Heart left ventricle (tissue), 16 donors: ENCODE data around the gene AKT1. TPM values are rescaled to one million over a fixed set of nuclear protein-coding genes. Genes with fewer than 3 reads are reported as not detected.
A peak's percentile ranks its signal among the peaks of the same experiment; 100 is the strongest.

Experiments
- ATAC-seq, 4 donors: fragments of 200-7000 bp; cut with Tn5 transposase; one replicate each; pipeline ENCODE4 v1.9.1; 2020 to 2022; ENCODE audit warnings: moderate library complexity in 4 of 4, mild to moderate bottlenecking in 3 of 4, moderate number of reproducible peaks in 1 of 4
- DNase-seq, 5 donors: peaks; one replicate each; pipeline ENCODE4 v3.0.0-alpha.2; 2020
- H3K27ac ChIP-seq, 12 donors: fragments of 200-600 bp; sonication (generic) in 4 of 12; one replicate each; pipeline versions ENCODE4 v1.5.0 to v1.8.0; 2016 to 2022; ENCODE audit warnings: mild to moderate bottlenecking in 2 of 12
- H3K27me3 ChIP-seq, 9 donors: fragments of 200-600 bp; sonication (generic) in 2 of 9; one replicate each; pipeline versions ENCODE4 v1.5.1 to v1.8.0; 2016 to 2022; ENCODE audit warnings: mild to moderate bottlenecking in 3 of 9
- H3K36me3 ChIP-seq, 9 donors: fragments of 200-600 bp; sonication (generic) in 2 of 9; one replicate each; pipeline versions ENCODE4 v1.5.0 to v1.8.0; 2018 to 2022; ENCODE audit warnings: mild to moderate bottlenecking in 2 of 9
- H3K4me1 ChIP-seq, 12 donors: fragments of 200-600 bp; sonication (generic) in 4 of 12; one replicate each; pipeline versions ENCODE4 v1.5.0 to v1.8.0; 2016 to 2022; ENCODE audit warnings: mild to moderate bottlenecking in 3 of 12
- H3K4me3 ChIP-seq, 12 donors: fragments of 200-600 bp; sonication (generic) in 4 of 12; one replicate each; pipeline versions ENCODE4 v1.5.0 to v1.8.0; 2017 to 2022; ENCODE audit warnings: mild to moderate bottlenecking in 9 of 12, moderate library complexity in 4 of 12
- H3K9me3 ChIP-seq, 12 donors: fragments of 200-600 bp; sonication (generic) in 4 of 12; one replicate each; pipeline versions ENCODE4 v1.5.0 to v1.8.0; 2016 to 2022; ENCODE audit warnings: mild to moderate bottlenecking in 1 of 12
- POLR2A ChIP-seq, 2 donors: fragments of 450-650 bp; IDR thresholded peaks; one replicate each; pipeline ENCODE4 v1.6.1; 2017; ENCODE audit warnings: antibody characterized with exemption in 2 of 2, mild to moderate bottlenecking in 2 of 2, moderate library complexity in 2 of 2
- WGBS, 4 donors: extraction: QIAGEN DNeasy Blood & Tissue Kit in 2 of 4; methylation state at CpG; one replicate each; pipeline versions ENCODE4 v1.1.5 to v1.1.7; 2013 to 2018; 5-methylcytosine and 5-hydroxymethylcytosine counted together
- intact Hi-C, 10 donors: fragments of 100-400 bp; cut with DNase I; formaldehyde crosslinking; loops; one replicate each; pipeline versions ENCODE4 v1.11.1 to v1.14.2; 2022
- polyA plus RNA-seq, 2 donors: library from polyadenylated mRNA; stranded (reverse); fragments of 200-250 nt; gene quantifications; one replicate each; pipeline ENCODE4 v1.2.3, GENCODE V29; 2013
- total RNA-seq, 9 donors: library from RNA; depleted of rRNA in 2 of 9; stranded (reverse); fragments of >200 nt in 2 of 9; fragmentation: NEBNext Ultra II Directional in 3 of 9; extraction: Animal tissue kit (Norgen Biotek cat#: 25700) in 3 of 9; gene quantifications; one replicate each; pipeline versions ENCODE4 v1.1.0 to v1.2.4, GENCODE V29; 2016 to 2023
- TF ChIP-seq, protein P1 (sequence below), 12 donors: fragments of 200-600 bp; sonication (generic) in 4 of 12; IDR thresholded peaks; one replicate each; pipeline versions ENCODE4 v1.5.0 to v1.8.0; 2018 to 2022; ENCODE audit warnings: antibody characterized with exemption in 12 of 12, mild to moderate bottlenecking in 5 of 12
- donor health status: ischemic (EF 13 %, LVEDD 7.1; RV severe dilation, severe dysfunction).
- donor health status: healthy with polysubstance abuse.
- donor health status: DM: no; HTN: yes; CAD: no.
- donor health status: DM: no; HTN: no; CAD: no.
- donor health status: ischemic (EF 25% LVEDD 6.9; RV normal size, moderate dysfunction).
- donor health status: ischemic (EF 25% LVEDD 5.7; RV mildly dilated, moderate dysfunction).
- donor health status: healthy.
- donor health status: DM: yes; HTN: yes; CAD: no.
- donor health status: ischemic (EF 35%, LVEDD 5.7; RV mildly dilated, moderate dysfunction).
- donor health status: nonischemic (EF 11% LVEDD 7.7; RV severe dilation, severe dysfunction).
- donor health status: DM: yes; HTN: yes; CAD: no.
- donor health status: PGD.
- donor health status: ischemic (EF 29% LVEDD 5.4; RV normal size, mild dysfunction).
- donor health status: nonischemic (EF 23%, LVEDD 6.1; RV moderate dilation, normal function).

Gene AKT1
- total and polyA plus RNA-seq, 11 donors: 108 to 173 (median 135) TPM

- Histone ChIP-seq H3K36me3 (peaks cover 0 to 59% (median 44%) of the 10 kb centered on the region in 9 donors), H3K4me1 (peaks cover 0 to 21% (median 3%) of the 10 kb centered on the region in 12 donors), H3K27me3 (no peaks in the 10 kb centered on the region), H3K4me3 (no peak overlapping the region), H3K27ac (no peak overlapping the region), H3K9me3 (no peaks in the 10 kb centered on the region)
- 88 to 95% (median 92%) methylated on average over 6 to 9 of the region's 9 CpGs for WGBS, 4 donors
- ATAC-seq (no peak), DNase-seq (peak in 3 of 5 donors; percentile 11 to 47 (median 20))
- intact Hi-C loops: no loop called here
- TF ChIP-seq POLR2A (IDR thresholded peaks at IDR 0.05): no peak
- TF ChIP-seq, protein P1, sequence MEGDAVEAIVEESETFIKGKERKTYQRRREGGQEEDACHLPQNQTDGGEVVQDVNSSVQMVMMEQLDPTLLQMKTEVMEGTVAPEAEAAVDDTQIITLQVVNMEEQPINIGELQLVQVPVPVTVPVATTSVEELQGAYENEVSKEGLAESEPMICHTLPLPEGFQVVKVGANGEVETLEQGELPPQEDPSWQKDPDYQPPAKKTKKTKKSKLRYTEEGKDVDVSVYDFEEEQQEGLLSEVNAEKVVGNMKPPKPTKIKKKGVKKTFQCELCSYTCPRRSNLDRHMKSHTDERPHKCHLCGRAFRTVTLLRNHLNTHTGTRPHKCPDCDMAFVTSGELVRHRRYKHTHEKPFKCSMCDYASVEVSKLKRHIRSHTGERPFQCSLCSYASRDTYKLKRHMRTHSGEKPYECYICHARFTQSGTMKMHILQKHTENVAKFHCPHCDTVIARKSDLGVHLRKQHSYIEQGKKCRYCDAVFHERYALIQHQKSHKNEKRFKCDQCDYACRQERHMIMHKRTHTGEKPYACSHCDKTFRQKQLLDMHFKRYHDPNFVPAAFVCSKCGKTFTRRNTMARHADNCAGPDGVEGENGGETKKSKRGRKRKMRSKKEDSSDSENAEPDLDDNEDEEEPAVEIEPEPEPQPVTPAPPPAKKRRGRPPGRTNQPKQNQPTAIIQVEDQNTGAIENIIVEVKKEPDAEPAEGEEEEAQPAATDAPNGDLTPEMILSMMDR (IDR thresholded peaks at IDR 0.05): no peak
Measured at GRCh38 chr14:104745431-104745830, 50.1 kb downstream of the AKT1 start.

DNA sequence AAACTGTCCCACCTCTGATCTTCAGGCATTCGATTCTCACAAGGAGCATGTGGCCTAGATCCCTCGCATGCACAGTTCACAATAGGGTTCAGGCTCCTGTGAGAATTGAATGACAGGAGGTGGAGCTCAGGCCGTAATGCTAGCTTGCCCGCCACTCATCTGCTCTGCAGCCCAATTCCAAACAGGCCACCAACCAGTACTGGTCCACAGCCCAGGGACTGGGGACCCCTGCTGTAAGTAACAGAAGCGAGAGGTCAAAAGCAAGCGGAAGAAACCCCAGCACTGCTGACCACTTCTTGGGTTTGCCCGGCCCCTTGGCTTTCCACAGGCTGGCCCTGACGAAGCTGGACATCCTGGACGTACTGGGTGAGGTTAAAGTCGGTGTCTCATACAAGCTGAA lies 51.1 kb downstream of the AKT1 start:
- WGBS, 4 donors: 92 to 97% (median 93%) methylated on average over 10 of the region's 10 CpGs
- TF ChIP-seq, protein P1 (IDR thresholded peaks at IDR 0.05): no peak
- no peak for TF ChIP-seq POLR2A (IDR thresholded peaks at IDR 0.05)
- DNase-seq (peak in 2 of 5 donors; percentile 14 to 15), ATAC-seq (no peak)
- Histone ChIP-seq H3K36me3 (peaks cover 0 to 69% (median 53%) of the 10 kb centered on the region in 9 donors), H3K9me3 (no peaks in the 10 kb centered on the region), H3K27ac (no peak overlapping the region), H3K4me1 (peaks cover 0 to 18% (median 2%) of the 10 kb centered on the region in 12 donors), H3K27me3 (no peaks in the 10 kb centered on the region), H3K4me3 (no peak overlapping the region)
- intact Hi-C loops: no loop called here

GRCh38 chr14:104743461-104744380 lies 51.8 kb downstream of the AKT1 start:
- H3K27ac ChIP-seq: no peak overlapping the region
- no peak for ATAC-seq
- DNase-seq: peak in 3 of 5 donors; percentile 17 to 54 (median 21)
- H3K9me3 ChIP-seq: no peaks in the 10 kb centered on the region
- H3K4me1 ChIP-seq: peaks cover 0 to 11% (median 0%) of the 10 kb centered on the region in 12 donors
- no peak overlapping the region for H3K4me3 ChIP-seq
- 86 to 89% (median 87%) methylated on average over 18 to 28 of the region's 28 CpGs for WGBS, 4 donors
- H3K36me3 ChIP-seq: peaks cover 0 to 73% (median 55%) of the 10 kb centered on the region in 9 donors
- intact Hi-C loops: no loop called here
- TF ChIP-seq, protein P1 (IDR thresholded peaks at IDR 0.05): no peak
- no peak for TF ChIP-seq POLR2A (IDR thresholded peaks at IDR 0.05)
- H3K27me3 ChIP-seq: no peaks in the 10 kb centered on the region
